A549 treated with ZK216348 at 1 μM for 4 hours (cell line): ENCODE data around the gene COMMD9. TPM values are rescaled to one million over a fixed set of nuclear protein-coding genes. Genes with fewer than 3 reads are reported as not detected.

Experiments
- total RNA-seq: library from RNA; stranded (reverse); fragments of 200-300 nt; extraction: Qiagen RNA extraction; gene quantifications from 5 replicates; pipeline ENCODE4 v1.2.3, GENCODE V29; 2022; ENCODE audit warnings: low read depth

The COMMD9 gene
- 44.5 to 52.0 TPM (median 48.7 TPM) in 5 replicates for total RNA-seq

DNA sequence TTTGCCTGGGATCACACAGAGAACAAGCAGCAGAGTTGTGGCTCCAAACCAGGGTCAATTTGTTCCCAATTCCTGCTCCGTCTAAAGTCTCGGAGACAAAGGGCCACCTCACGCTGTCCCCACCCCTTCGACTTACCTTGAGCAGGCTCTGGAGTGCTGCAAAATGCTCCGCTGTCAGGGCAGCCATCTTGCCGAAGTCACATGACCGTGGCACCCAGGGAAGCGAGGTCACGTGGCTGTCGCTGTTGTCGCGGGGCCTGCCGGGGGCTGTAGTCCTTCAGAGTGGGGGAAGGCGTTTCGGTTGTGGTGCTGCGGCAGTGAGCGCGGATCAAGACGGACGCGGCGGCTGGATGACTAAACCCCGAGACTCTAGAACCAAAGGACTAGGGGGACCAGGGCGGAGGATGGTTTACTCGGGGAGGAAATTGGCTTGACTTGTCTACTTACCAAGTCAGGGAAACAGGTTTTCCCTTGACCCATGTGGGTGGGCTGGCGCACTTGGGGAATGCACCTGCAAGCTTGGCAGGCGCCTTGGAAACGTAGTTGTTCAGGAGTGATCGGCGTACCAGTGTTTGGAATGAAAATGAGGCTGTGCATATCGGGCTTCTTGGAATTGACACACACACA is at the start of gene COMMD9:
TSS of gene COMMD9 (minus strand) at position 199 of the 627 bp plus-strand sequence. CDS start at position 187, 12 bp downstream.

GRCh38 chr11:36295926-36296325 is 6.7 kb upstream of the COMMD9 start, which contains the start of gene PRR5L:
PRR5L (plus strand) TSS chr11:36296288; CDS start chr11:36401122, 104,834 bp downstream.

Other genes starting within 250 kb of the COMMD9 start
- gene PRR5L, start 6.9 kb upstream of the COMMD9 start, total RNA-seq, result 9.2 to 13.6 TPM (median 11.2 TPM) in 5 replicates
- 5.1 to 7.7 TPM (median 6.8 TPM) in 5 replicates for gene TRAF6, start 220.8 kb upstream of the COMMD9 start, total RNA-seq